ENCODE results near the gene KRTAP4-3.

DNA sequence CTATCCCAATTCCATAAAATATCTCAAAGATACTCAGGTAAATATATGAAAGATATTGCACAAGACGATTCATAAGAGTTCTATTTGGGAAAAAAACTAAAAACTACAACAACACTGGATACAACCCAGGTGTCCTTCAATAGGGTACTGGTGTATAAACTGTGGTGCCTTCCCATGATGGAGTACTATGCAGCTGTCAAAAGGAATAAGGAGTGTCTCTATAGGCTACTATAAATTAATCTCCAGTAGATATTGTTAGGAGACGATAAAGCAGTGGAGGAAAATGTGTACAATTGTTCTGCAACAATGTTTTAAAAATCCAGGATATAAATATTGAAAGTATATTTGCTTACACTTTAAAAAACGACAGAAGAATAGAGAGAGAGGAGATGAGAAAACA lies 41.6 kb downstream of the KRTAP4-3 start:
- TF ChIP-seq POLR2AphosphoS5 (IDR thresholded peaks at IDR 0.05; ENCODE audit: low read depth, low read length) = no peak
- TF ChIP-seq, protein P1, sequence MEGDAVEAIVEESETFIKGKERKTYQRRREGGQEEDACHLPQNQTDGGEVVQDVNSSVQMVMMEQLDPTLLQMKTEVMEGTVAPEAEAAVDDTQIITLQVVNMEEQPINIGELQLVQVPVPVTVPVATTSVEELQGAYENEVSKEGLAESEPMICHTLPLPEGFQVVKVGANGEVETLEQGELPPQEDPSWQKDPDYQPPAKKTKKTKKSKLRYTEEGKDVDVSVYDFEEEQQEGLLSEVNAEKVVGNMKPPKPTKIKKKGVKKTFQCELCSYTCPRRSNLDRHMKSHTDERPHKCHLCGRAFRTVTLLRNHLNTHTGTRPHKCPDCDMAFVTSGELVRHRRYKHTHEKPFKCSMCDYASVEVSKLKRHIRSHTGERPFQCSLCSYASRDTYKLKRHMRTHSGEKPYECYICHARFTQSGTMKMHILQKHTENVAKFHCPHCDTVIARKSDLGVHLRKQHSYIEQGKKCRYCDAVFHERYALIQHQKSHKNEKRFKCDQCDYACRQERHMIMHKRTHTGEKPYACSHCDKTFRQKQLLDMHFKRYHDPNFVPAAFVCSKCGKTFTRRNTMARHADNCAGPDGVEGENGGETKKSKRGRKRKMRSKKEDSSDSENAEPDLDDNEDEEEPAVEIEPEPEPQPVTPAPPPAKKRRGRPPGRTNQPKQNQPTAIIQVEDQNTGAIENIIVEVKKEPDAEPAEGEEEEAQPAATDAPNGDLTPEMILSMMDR (IDR thresholded peaks at IDR 0.05; ENCODE audit: control extremely low read depth in 1 of 3, insufficient read depth in 1 of 3, low read depth in 1 of 3, low read length in 3 of 3) = no peak
- TF ChIP-seq RFX5 (IDR thresholded peaks at IDR 0.05; ENCODE audit: borderline replicate concordance, low read depth, low read length) = no peak
- TF ChIP-seq JUND (IDR thresholded peaks at IDR 0.05; ENCODE audit: low read length) = no peak
- TF ChIP-seq, protein P2, sequence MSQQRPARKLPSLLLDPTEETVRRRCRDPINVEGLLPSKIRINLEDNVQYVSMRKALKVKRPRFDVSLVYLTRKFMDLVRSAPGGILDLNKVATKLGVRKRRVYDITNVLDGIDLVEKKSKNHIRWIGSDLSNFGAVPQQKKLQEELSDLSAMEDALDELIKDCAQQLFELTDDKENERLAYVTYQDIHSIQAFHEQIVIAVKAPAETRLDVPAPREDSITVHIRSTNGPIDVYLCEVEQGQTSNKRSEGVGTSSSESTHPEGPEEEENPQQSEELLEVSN (IDR thresholded peaks at IDR 0.05) = no peak
- TF ChIP-seq, protein P3, sequence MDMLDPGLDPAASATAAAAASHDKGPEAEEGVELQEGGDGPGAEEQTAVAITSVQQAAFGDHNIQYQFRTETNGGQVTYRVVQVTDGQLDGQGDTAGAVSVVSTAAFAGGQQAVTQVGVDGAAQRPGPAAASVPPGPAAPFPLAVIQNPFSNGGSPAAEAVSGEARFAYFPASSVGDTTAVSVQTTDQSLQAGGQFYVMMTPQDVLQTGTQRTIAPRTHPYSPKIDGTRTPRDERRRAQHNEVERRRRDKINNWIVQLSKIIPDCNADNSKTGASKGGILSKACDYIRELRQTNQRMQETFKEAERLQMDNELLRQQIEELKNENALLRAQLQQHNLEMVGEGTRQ (IDR thresholded peaks at IDR 0.05; ENCODE audit: low read length) = no peak
- no peak for TF ChIP-seq MAFK (IDR thresholded peaks at IDR 0.05; ENCODE audit: low read depth, low read length)
- no peak for TF ChIP-seq RNF2 (IDR thresholded peaks at IDR 0.05; ENCODE audit: borderline replicate concordance, low read depth, low read length, missing control alignments, poor library complexity, severe bottlenecking)
- TF ChIP-seq SP1 (IDR thresholded peaks at IDR 0.05; ENCODE audit: low read depth, low read length) = no peak

All from H1 (cell line).